Measurements from ENCODE around the gene DNAH6.

DNAH6 gene

DNA sequence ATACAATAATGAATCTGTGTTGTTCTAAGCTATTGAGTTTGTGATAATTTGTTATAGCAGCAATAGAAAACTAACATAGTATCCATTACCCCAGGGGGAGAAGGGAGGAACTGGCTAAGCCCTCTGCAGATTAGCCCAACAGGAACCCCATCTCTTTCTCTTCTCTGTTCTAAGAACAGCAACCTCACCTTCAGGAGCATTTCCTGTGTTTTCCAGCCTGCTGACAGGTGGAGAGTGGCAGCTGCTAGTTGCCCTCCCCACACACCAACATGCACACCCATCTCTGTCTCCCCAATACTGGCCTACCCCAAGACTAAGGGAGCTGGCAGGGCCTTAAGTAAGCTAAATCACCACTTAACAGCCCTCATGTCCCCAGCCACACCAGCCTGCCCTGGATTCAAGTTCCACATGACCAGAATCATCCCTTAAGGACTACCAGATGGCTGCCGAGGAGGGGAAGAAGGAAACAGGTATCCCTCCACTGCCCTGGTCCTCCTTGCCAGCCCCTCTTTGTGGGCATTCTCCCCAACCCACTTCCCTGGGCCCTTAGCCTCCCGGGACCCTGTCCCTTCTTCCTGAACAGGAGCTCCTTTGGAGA is 311.8 kb downstream of the DNAH6 start:
- Histone ChIP-seq H3K36me3 (ENCODE audit: insufficient read depth, low read length) (no peaks in the 10 kb centered on the region), H3K4me3 (ENCODE audit: low read length) (no peak overlapping the region), H3K27ac (ENCODE audit: low read depth, low read length) (no peak overlapping the region), H3K4me1 (ENCODE audit: insufficient read depth, low read length) (peaks cover 4% of the 10 kb centered on the region), H3K9me3 (ENCODE audit: insufficient read depth, low read depth, low read length) (no peaks in the 10 kb centered on the region), H3K9ac (ENCODE audit: low read depth, low read length) (no peak overlapping the region), H3K27me3 (ENCODE audit: insufficient read depth, low read length) (no peaks in the 10 kb centered on the region)
- WGBS = 84% methylated on average over 2 of the region's 2 CpGs

DNA sequence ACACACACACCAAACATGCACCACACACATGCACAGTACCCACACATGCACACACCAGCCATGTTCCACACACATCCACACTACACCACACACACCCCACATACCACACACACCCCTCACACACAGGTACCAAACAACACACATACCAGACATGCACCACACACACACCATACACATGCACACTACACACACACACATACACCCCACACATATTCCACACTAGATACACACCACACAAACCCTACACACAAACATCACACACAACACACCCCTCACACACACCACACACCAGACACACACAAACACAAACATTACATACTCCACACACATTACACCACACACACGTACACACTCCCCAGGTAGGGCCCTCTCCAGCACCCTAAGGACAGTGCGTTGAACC is 313.4 kb downstream of the DNAH6 start:
- H3K9me3 ChIP-seq (ENCODE audit: insufficient read depth, low read depth, low read length) = 0 out of 2 replicates have a peak, but pooled peaks cover 2% of the 10 kb centered on the region
- no peak overlapping the region for H3K4me3 ChIP-seq (ENCODE audit: low read length)
- H3K4me1 ChIP-seq (ENCODE audit: insufficient read depth, low read length) = peaks cover 9% of the 10 kb centered on the region
- no peaks in the 10 kb centered on the region for H3K27me3 ChIP-seq (ENCODE audit: insufficient read depth, low read length)
- H3K9ac ChIP-seq (ENCODE audit: low read depth, low read length) = no peak overlapping the region
- 88% methylated on average over 2 of the region's 2 CpGs for WGBS
- no peaks in the 10 kb centered on the region for H3K36me3 ChIP-seq (ENCODE audit: insufficient read depth, low read length)
- H3K27ac ChIP-seq (ENCODE audit: low read depth, low read length) = no peak overlapping the region

DNA sequence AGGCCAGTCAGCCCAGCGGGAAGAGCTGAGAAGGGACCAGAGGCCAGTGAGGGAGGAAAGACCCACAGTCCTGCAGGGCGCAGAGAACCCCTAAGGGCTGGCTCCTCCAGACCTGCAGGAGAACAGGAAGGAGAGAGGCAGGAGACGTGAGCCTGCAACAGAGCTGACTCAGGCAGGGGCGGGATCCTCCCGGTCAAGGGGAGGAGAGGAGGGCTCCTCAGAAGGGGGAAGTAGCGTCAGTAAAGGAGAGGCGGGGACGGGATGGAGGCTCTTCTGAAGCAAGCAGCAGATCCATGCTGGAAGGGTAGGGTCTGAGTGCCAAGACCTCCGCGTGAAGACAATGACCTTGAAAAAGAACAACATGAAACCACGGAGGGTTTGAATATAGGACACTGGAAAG is 313.8 kb downstream of the DNAH6 start:
- no peaks in the 10 kb centered on the region for H3K36me3 ChIP-seq (ENCODE audit: insufficient read depth, low read length)
- 71% methylated on average over 11 of the region's 11 CpGs for WGBS
- no peak overlapping the region for H3K4me3 ChIP-seq (ENCODE audit: low read length)

DNA sequence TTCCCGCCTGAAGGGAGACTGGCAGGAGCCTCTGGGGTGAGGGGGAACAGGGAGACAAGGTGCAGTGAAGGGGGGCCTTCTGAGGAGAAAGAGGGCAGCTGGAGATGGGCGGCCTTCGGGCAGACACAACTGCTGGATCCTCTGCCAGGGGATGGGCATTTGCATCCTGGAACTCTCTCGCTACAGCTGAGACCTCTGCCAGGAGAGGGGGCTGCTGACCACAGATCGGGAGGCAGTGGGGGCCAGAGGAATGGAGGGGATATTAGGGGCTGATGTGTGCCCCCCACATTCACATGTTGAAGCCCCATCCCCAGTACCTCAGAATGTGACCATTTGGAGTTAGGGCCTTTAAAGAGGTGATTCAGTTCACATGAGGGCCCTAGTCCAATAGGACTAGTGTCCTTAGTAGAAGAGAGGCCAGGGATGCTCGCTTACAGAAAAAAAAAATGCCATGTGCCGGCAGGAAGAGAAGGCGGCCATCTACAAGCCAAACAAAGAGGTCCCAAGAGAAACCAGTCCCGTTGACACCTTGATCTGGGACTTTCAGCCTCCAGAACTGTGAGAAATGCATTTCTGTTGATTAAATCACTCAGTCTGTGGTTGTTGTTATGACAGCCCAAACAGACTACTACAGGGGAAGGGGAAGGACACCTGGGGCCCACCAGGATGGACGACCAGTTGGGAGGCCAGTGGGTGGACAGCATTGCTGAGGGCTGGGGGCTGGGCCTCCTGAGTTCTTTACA is 314.6 kb downstream of the DNAH6 start:
- H3K4me3 ChIP-seq (ENCODE audit: low read length) = no peak overlapping the region
- no peaks in the 10 kb centered on the region for H3K27me3 ChIP-seq (ENCODE audit: insufficient read depth, low read length)
- H3K27ac ChIP-seq (ENCODE audit: low read depth, low read length) = no peak overlapping the region
- H3K4me1 ChIP-seq (ENCODE audit: insufficient read depth, low read length) = peaks cover 9% of the 10 kb centered on the region
- no peaks in the 10 kb centered on the region for H3K36me3 ChIP-seq (ENCODE audit: insufficient read depth, low read length)
- WGBS = 88% methylated on average over 10 of the region's 10 CpGs
- no peak overlapping the region for H3K9ac ChIP-seq (ENCODE audit: low read depth, low read length)
- H3K9me3 ChIP-seq (ENCODE audit: insufficient read depth, low read depth, low read length) = peaks cover 8% of the 10 kb centered on the region; the same call in 1 of the 2 replicates

More for the DNA sequence above, 313.8 kb downstream of the DNAH6 start:
- Histone ChIP-seq H3K9ac (ENCODE audit: low read depth, low read length) (no peak overlapping the region), H3K27ac (ENCODE audit: low read depth, low read length) (no peak overlapping the region), H3K27me3 (ENCODE audit: insufficient read depth, low read length) (no peaks in the 10 kb centered on the region), H3K9me3 (ENCODE audit: insufficient read depth, low read depth, low read length) (0 out of 2 replicates have a peak, but pooled peaks cover 6% of the 10 kb centered on the region), H3K4me1 (ENCODE audit: insufficient read depth, low read length) (peaks cover 9% of the 10 kb centered on the region)

DNA sequence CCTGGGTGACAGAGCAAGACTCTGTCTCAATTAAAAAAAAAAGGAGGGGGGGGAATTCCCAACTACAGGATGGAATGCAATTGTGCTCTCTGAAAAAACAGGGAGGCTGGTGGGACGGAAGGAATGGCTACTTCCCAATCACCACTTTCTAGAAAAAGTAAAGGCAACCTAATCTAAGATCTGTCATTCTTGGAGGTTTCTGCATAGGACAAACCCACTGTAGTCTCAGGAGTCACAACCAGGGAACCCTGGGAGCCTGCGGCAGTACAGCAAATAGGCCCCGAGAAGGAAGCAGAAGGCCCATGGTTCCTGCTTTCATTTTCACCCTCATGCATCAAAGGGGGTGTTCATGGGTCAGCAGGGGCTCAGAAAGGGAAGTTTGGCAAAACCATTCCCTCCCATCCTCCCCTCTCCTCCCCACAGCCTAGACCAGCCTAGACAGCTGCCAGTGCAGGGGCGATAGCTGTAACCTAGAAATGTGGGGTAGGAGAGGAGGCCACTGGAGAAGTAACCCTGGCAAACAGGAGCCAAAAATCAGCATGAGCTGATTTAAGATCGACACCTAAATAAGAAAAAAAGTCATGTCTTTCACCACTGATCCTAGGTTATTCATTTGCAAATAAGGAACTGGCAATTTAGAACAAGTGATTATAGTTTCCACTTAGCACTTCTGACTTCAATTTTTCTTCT is 316.6 kb downstream of the DNAH6 start:
- no peaks in the 10 kb centered on the region for H3K36me3 ChIP-seq (ENCODE audit: insufficient read depth, low read length)
- H3K9me3 ChIP-seq (ENCODE audit: insufficient read depth, low read depth, low read length) = peaks cover 19% of the 10 kb centered on the region; the same call in 1 of the 2 replicates
- peaks cover 9% of the 10 kb centered on the region for H3K4me1 ChIP-seq (ENCODE audit: insufficient read depth, low read length)
- H3K27me3 ChIP-seq (ENCODE audit: insufficient read depth, low read length) = no peaks in the 10 kb centered on the region
- no peak overlapping the region for H3K4me3 ChIP-seq (ENCODE audit: low read length)
- no peak overlapping the region for H3K9ac ChIP-seq (ENCODE audit: low read depth, low read length)
- 65% methylated on average over 4 of the region's 5 CpGs for WGBS
- H3K27ac ChIP-seq (ENCODE audit: low read depth, low read length) = peak overlapping the region; percentile 6; the same call in 1 of the 2 replicates

- Histone ChIP-seq H3K4me1 (ENCODE audit: insufficient read depth, low read length) (peaks cover 9% of the 10 kb centered on the region), H3K36me3 (ENCODE audit: insufficient read depth, low read length) (no peaks in the 10 kb centered on the region), H3K27me3 (ENCODE audit: insufficient read depth, low read length) (no peaks in the 10 kb centered on the region), H3K9me3 (ENCODE audit: insufficient read depth, low read depth, low read length) (peaks cover 19% of the 10 kb centered on the region; the same call in 1 of the 2 replicates), H3K9ac (ENCODE audit: low read depth, low read length) (no peak overlapping the region), H3K27ac (ENCODE audit: low read depth, low read length) (no peak overlapping the region), H3K4me3 (ENCODE audit: low read length) (no peak overlapping the region)
- WGBS = 88% methylated on average over 12 of the region's 12 CpGs
Observed at GRCh38 chr2:84833481-84834150, 317.3 kb downstream of the DNAH6 start.

GRCh38 chr2:84836215-84836614 is 319.9 kb downstream of the DNAH6 start:
- 100% methylated on average over 1 of the region's 2 CpGs for WGBS
- Histone ChIP-seq H3K27ac (ENCODE audit: low read depth, low read length) (no peak overlapping the region), H3K9ac (ENCODE audit: low read depth, low read length) (no peak overlapping the region), H3K4me3 (ENCODE audit: low read length) (no peak overlapping the region), H3K36me3 (ENCODE audit: insufficient read depth, low read length) (no peaks in the 10 kb centered on the region), H3K4me1 (ENCODE audit: insufficient read depth, low read length) (peaks cover 9% of the 10 kb centered on the region), H3K9me3 (ENCODE audit: insufficient read depth, low read depth, low read length) (peaks cover 19% of the 10 kb centered on the region; the same call in 1 of the 2 replicates), H3K27me3 (ENCODE audit: insufficient read depth, low read length) (no peaks in the 10 kb centered on the region)

- H3K27me3 ChIP-seq (ENCODE audit: insufficient read depth, low read length) = no peaks in the 10 kb centered on the region
- no peaks in the 10 kb centered on the region for H3K4me1 ChIP-seq (ENCODE audit: insufficient read depth, low read length)
- H3K9ac ChIP-seq (ENCODE audit: low read depth, low read length) = no peak overlapping the region
- H3K9me3 ChIP-seq (ENCODE audit: insufficient read depth, low read depth, low read length) = peaks cover 19% of the 10 kb centered on the region; the same call in 1 of the 2 replicates
- H3K4me3 ChIP-seq (ENCODE audit: low read length) = no peak overlapping the region
- no peaks in the 10 kb centered on the region for H3K36me3 ChIP-seq (ENCODE audit: insufficient read depth, low read length)
- 95% methylated on average over 2 of the region's 2 CpGs for WGBS
- no peak overlapping the region for H3K27ac ChIP-seq (ENCODE audit: low read depth, low read length)
Observed at GRCh38 chr2:84838434-84839145, 322.3 kb downstream of the DNAH6 start.

DNA sequence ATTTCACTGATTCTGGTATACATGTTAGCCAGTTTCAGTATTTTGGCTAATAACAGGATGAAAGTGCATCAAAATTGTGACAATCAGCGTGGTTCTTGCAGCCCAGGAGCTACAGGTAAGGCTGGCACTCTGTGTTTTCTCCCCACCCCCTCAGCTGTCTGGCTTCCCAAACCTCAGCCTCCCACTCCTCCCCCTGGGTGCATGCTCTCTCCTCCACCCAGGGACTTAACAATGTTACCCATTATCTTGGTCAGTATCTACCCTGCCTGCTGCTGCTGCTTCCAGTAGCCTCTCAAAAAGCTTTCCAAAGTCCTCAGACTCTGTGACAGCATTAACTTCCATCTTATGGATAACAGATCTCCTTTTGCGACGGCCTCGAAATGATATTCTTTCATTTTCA is 323.6 kb downstream of the DNAH6 start:
- H3K27me3 ChIP-seq (ENCODE audit: insufficient read depth, low read length) = no peaks in the 10 kb centered on the region
- H3K36me3 ChIP-seq (ENCODE audit: insufficient read depth, low read length) = no peaks in the 10 kb centered on the region
- H3K4me1 ChIP-seq (ENCODE audit: insufficient read depth, low read length) = no peaks in the 10 kb centered on the region
- H3K9me3 ChIP-seq (ENCODE audit: insufficient read depth, low read depth, low read length) = peaks cover 15% of the 10 kb centered on the region; the same call in 1 of the 2 replicates
- H3K27ac ChIP-seq (ENCODE audit: low read depth, low read length) = no peak overlapping the region
- 82% methylated on average over 4 of the region's 4 CpGs for WGBS
- no peak overlapping the region for H3K9ac ChIP-seq (ENCODE audit: low read depth, low read length)
- H3K4me3 ChIP-seq (ENCODE audit: low read length) = no peak overlapping the region

DNA sequence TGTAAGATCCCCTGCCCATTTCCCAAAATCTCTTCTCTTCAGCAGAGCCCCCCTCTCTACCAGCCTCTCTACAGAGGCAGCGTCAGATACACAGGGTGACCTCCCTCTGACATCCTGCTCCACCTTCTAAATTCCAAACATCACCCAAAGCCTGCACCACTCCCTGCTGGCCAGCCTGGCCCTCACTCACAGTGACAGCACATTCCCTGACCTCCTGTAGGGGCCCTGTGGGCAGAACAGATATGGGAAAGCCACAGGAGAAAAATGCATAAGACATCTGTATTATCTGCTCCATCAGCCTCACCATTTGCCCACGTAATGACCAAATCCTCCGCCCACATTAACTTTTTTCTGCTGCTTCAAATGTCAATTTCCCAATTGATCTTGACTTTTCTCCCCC is 324.0 kb downstream of the DNAH6 start:
- Histone ChIP-seq H3K36me3 (ENCODE audit: insufficient read depth, low read length) (no peaks in the 10 kb centered on the region), H3K4me3 (ENCODE audit: low read length) (no peak overlapping the region), H3K27me3 (ENCODE audit: insufficient read depth, low read length) (no peaks in the 10 kb centered on the region), H3K4me1 (ENCODE audit: insufficient read depth, low read length) (no peaks in the 10 kb centered on the region), H3K27ac (ENCODE audit: low read depth, low read length) (no peak overlapping the region), H3K9ac (ENCODE audit: low read depth, low read length) (no peak overlapping the region), H3K9me3 (ENCODE audit: insufficient read depth, low read depth, low read length) (peaks cover 13% of the 10 kb centered on the region; the same call in 1 of the 2 replicates)
- WGBS = 56% methylated on average over 3 of the region's 3 CpGs

All from HUES64 (cell line).